ENCODE data around the gene RRAS2.

Gene RRAS2

GRCh38 chr11:14374922-14375830 lies 16.2 kb upstream of the RRAS2 start:
- H3K4me3 ChIP-seq (ENCODE audit: low read depth, low read length) = no peak overlapping the region
- no peak for DNase-seq (ENCODE audit: low read depth, low spot score)
- CTCF ChIA-PET = interaction anchor here (1.4 kb wide), 1 partner anchor 95 kb away, joined by 3 read pairs; no protein-coding TSS in a partner anchor
- POLR2A ChIA-PET = no interaction called here
- TF ChIP-seq CTCF (IDR thresholded peaks at IDR 0.05; ENCODE audit: insufficient read depth, low read length, missing control alignments) = no peak

GRCh38 chr11:14373941-14374646 lies 15.1 kb upstream of the RRAS2 start:
- DNase-seq (ENCODE audit: low read depth, low spot score) = no peak
- no peak for TF ChIP-seq CTCF (IDR thresholded peaks at IDR 0.05; ENCODE audit: insufficient read depth, low read length, missing control alignments)
- no peak overlapping the region for H3K4me3 ChIP-seq (ENCODE audit: low read depth, low read length)
- ChIA-PET CTCF (interaction anchor here (0.5 to 1.4 kb wide), 8 partner anchors 10 to 771 kb away, joined by 3 to 5 read pairs (median 3); no protein-coding TSS in a partner anchor), POLR2A (no interaction called here)

- no peak for DNase-seq (ENCODE audit: low read depth, low spot score)
- no peak overlapping the region for H3K4me3 ChIP-seq (ENCODE audit: low read depth, low read length)
- POLR2A ChIA-PET = no interaction called here
- no peak for TF ChIP-seq CTCF (IDR thresholded peaks at IDR 0.05; ENCODE audit: insufficient read depth, low read length, missing control alignments)
- CTCF ChIA-PET = interaction anchor here (0.8 kb wide), 1 partner anchor 83 kb away, joined by 3 read pairs; no protein-coding TSS in a partner anchor
Measured at GRCh38 chr11:14372011-14372410, 13.0 kb upstream of the RRAS2 start.

GRCh38 chr11:14371249-14371648 lies 12.3 kb upstream of the RRAS2 start:
- no peak for DNase-seq (ENCODE audit: low read depth, low spot score)
- no peak overlapping the region for H3K4me3 ChIP-seq (ENCODE audit: low read depth, low read length)
- ChIA-PET CTCF (interaction anchor here (0.8 to 1.5 kb wide), 3 partner anchors 11 to 84 kb away, joined by 3 to 4 read pairs (median 3); no protein-coding TSS in a partner anchor), POLR2A (interaction anchor here (1.1 kb wide), 1 partner anchor 13 kb away, joined by 3 read pairs; no protein-coding TSS in a partner anchor)
- TF ChIP-seq CTCF (IDR thresholded peaks at IDR 0.05; ENCODE audit: insufficient read depth, low read length, missing control alignments) = no peak

GRCh38 chr11:14370496-14370895 lies 11.5 kb upstream of the RRAS2 start:
- no peak overlapping the region for H3K4me3 ChIP-seq (ENCODE audit: low read depth, low read length)
- ChIA-PET CTCF (interaction anchor here (1.1 to 1.5 kb wide), 3 partner anchors 11 to 18 kb away, joined by 3 to 4 read pairs (median 3); no protein-coding TSS in a partner anchor), POLR2A (interaction anchor here (1.1 kb wide), 1 partner anchor 12 kb away, joined by 3 read pairs; no protein-coding TSS in a partner anchor)
- no peak for DNase-seq (ENCODE audit: low read depth, low spot score)
- TF ChIP-seq CTCF (IDR thresholded peaks at IDR 0.05; ENCODE audit: insufficient read depth, low read length, missing control alignments) = no peak
